WI38 (cell line): ENCODE measurements around the gene SLC25A1.

Experiments used
- H3K4me3 ChIP-seq: 2 replicates; pipeline ENCODE4 v1.5.1; 2011; ENCODE audit warnings: low read depth, mild to moderate bottlenecking, control low read depth, low read length
- TF ChIP-seq, protein P1 (sequence below): IDR thresholded peaks from 2 replicates; pipeline ENCODE4 v1.5.1; 2012; ENCODE audit warnings: low read depth, mild to moderate bottlenecking, control low read depth, low read length

The SLC25A1 gene

DNA sequence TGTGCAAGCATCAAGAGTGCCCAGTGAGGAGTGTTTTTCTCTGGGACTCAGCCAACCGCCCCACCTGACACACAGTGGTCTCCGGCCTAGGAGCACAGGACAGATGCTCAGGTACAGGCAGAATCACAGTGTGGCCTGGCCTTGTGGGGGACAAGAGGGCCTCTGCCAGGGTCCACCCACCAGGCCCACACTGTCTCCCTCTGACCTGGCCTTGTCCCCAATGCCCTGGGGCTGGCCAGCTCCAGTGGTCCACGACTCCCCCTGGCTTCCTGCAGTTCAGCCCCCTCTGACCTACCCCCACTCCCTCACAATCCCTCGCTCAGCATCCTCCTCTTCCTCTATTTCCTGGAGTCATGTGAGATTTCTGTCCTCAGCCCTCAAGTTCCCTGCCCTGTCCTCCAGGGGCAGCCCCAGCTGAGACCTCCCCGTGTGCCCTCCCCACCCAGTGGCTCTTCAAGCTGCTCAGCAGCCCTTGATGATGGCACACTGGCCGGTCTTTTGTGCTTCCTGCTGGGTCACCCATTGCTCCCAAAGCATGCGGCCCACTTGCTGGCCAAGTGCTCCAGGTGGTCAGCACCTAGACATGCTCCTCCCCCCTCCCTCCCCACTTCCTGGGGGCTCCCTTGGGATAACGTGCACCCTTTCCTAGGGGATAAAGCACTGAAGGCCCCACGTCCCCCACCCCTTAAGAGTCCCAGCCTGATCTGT, 45.7 kb downstream of the SLC25A1 start:
- TF ChIP-seq, protein P1, sequence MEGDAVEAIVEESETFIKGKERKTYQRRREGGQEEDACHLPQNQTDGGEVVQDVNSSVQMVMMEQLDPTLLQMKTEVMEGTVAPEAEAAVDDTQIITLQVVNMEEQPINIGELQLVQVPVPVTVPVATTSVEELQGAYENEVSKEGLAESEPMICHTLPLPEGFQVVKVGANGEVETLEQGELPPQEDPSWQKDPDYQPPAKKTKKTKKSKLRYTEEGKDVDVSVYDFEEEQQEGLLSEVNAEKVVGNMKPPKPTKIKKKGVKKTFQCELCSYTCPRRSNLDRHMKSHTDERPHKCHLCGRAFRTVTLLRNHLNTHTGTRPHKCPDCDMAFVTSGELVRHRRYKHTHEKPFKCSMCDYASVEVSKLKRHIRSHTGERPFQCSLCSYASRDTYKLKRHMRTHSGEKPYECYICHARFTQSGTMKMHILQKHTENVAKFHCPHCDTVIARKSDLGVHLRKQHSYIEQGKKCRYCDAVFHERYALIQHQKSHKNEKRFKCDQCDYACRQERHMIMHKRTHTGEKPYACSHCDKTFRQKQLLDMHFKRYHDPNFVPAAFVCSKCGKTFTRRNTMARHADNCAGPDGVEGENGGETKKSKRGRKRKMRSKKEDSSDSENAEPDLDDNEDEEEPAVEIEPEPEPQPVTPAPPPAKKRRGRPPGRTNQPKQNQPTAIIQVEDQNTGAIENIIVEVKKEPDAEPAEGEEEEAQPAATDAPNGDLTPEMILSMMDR: no peak
- H3K4me3 ChIP-seq: no peak overlapping the region

DNA sequence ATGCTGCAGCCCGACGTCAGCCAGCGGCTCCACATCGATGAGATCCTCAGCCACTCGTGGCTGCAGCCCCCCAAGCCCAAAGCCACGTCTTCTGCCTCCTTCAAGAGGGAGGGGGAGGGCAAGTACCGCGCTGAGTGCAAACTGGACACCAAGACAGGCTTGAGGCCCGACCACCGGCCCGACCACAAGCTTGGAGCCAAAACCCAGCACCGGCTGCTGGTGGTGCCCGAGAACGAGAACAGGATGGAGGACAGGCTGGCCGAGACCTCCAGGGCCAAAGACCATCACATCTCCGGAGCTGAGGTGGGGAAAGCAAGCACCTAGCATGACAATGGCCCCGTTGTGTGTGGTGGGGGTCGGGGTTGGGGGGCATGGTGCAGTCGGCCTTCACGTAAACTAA, 46.4 kb downstream of the SLC25A1 start:
- TF ChIP-seq, protein P1: no peak
- H3K4me3 ChIP-seq: no peak overlapping the region

DNA sequence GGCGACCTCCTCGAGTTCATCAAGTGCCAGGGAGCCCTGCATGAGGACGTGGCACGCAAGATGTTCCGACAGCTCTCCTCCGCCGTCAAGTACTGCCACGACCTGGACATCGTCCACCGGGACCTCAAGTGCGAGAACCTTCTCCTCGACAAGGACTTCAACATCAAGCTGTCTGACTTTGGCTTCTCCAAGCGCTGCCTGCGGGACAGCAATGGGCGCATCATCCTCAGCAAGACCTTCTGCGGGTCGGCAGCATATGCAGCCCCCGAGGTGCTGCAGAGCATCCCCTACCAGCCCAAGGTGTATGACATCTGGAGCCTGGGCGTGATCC, 46.9 kb downstream of the SLC25A1 start:
- TF ChIP-seq, protein P1: no peak
- H3K4me3 ChIP-seq: no peak overlapping the region

DNA sequence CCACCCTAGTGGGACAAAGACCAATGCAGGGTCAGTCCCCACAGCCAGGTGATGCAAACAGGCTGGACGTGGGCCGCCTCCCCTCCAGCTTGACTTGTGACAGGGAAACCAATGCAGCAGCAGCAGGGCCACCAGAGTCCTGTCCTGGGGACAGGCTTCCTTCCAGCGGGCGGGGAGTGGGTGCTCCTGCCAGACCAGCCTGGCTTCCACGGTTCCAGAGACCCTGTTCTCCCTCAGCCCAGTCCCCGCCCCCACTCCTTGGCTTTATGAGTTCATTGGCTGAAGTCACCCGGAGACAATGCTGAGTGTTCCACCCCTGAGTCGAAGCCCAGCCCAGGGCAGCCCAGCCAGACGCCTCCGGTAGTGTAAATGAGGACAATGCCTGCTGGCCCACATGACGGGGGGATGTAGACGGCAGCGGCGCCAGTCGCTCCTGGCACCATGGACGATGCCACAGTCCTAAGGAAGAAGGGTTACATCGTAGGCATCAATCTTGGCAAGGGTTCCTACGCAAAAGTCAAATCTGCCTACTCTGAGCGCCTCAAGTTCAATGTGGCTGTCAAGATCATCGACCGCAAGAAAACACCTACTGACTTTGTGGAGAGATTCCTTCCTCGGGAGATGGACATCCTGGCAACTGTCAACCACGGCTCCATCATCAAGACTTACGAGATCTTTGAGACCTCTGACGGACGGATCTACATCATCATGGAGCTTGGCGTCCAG, 47.4 kb downstream of the SLC25A1 start, which contains the start of gene TSSK2:
Gene TSSK2 (plus strand): TSS at position 350 of the 726 bp plus-strand sequence. CDS start 92 bp downstream, at position 442.
- H3K4me3 ChIP-seq: no peak within 1 kb of the TSS
- TF ChIP-seq, protein P1: no peak

DNA sequence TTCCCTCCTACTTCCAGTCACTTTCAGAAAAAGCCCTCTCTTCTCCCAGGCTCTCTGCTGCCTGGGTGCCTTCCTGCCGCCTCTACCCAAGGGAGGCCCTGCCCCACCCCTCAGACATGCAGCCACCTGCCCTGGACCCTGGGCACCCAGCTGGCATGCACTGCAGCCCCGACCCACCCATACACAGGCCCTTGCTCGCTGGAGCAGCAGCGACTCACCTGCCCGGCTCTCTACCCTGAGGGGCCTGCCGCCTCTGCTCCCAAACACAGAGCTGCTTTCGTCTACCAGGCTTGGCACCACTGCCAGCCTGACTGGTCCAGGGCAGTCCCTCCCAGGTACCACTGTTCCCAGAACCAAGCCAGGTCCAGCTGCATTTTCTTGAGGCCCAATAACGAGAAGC, 48.7 kb downstream of the SLC25A1 start:
- H3K4me3 ChIP-seq: no peak overlapping the region
- TF ChIP-seq, protein P1: no peak

DNA sequence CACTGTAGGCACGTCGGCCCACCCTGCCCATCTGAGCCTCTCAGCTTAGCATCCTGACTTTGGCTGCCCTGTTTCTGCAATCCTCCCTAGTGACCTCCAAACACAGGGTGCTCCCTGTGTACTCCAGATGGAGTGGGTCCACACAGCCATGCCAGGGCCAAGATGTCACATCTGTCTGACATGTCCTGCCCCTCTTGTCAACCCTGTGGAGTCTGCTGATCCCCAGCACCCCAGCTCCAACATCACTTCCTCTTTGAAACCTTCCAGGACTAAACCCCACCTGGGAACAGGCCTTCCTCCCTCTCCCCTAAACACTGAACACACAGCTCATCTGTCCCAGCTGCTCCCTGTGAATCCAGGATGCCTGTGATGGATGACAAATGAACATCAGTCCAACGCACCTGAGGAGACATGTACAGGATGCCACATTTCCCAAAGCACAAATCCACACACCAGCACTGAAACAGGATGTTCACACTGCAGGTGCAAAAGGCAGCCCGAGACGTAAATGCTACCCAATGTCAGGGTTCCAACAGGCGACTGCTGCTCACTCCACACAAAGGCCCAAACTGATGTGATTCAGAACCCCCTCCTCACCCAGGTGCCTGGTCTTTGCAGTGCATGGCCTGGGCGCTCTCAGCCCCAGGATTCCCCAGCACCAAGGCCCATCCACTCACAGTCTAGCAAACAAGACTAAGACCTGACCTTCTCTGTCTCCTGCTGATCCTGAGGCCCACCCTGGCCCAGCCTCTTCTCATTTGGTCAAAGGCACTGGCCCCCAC, 49.4 kb downstream of the SLC25A1 start:
- no peak overlapping the region for H3K4me3 ChIP-seq

More for the DNA sequence above, 49.4 kb downstream of the SLC25A1 start:
- TF ChIP-seq, protein P1: no peak
